Neural progenitor cell (in vitro differentiated cells): ENCODE data around the gene SLC25A45. TPM values are rescaled to one million over a fixed set of nuclear protein-coding genes. Genes with fewer than 3 reads are reported as not detected.

Experiments
- DNase-seq: peaks from one replicate; pipeline ENCODE4 v3.0.0-alpha.2; 2016; ENCODE audit warnings: low spot score
- H2AFZ ChIP-seq: fragments of 200-600 bp; sonication (generic); replicated peaks from 2 replicates; pipeline ENCODE4 v1.6.1; 2016; ENCODE audit warnings: antibody characterized with exemption
- H3F3A ChIP-seq: fragments of 200-600 bp; sonication (generic); 2 replicates; pipeline ENCODE4 v1.6.1; 2016; ENCODE audit warnings: antibody characterized with exemption, low read depth
- H3K27ac ChIP-seq: fragments of 200-600 bp; sonication (generic); 2 replicates; pipeline ENCODE4 v1.5.1; 2016; ENCODE audit warnings: mild to moderate bottlenecking
- H3K27me3 ChIP-seq: fragments of 200-600 bp; sonication (generic); 2 replicates; pipeline ENCODE4 v1.6.1; 2016; ENCODE audit warnings: mild to moderate bottlenecking, moderate library complexity
- H3K36me3 ChIP-seq: fragments of 200-600 bp; sonication (generic); 2 replicates; pipeline ENCODE4 v1.5.1; 2016
- H3K4me1 ChIP-seq: fragments of 200-600 bp; sonication (generic); 2 replicates; pipeline ENCODE4 v1.6.1; 2016; ENCODE audit warnings: mixed run types
- H3K4me2 ChIP-seq: fragments of 200-600 bp; sonication (generic); 2 replicates; pipeline ENCODE4 v1.6.1; 2016
- H3K4me3 ChIP-seq: fragments of 200-600 bp; sonication (generic); 2 replicates; pipeline ENCODE4 v1.5.1; 2016
- H3K79me2 ChIP-seq: fragments of 200-600 bp; sonication (generic); 2 replicates; pipeline ENCODE4 v1.6.1; 2016; ENCODE audit warnings: low read depth
- H3K9ac ChIP-seq: fragments of 200-600 bp; sonication (generic); 2 replicates; pipeline ENCODE4 v1.6.1; 2016
- H3K9me3 ChIP-seq: fragments of 200-600 bp; sonication (generic); 2 replicates; pipeline ENCODE4 v1.5.1; 2016; ENCODE audit warnings: low read depth
- H4K20me1 ChIP-seq: fragments of 200-600 bp; sonication (generic); 2 replicates; pipeline ENCODE4 v1.6.1; 2016; ENCODE audit warnings: low read depth
- H3K27ac Mint-ChIP-seq: 3 replicates; pipeline ENCODE4 v1.8.0; 2021; ENCODE audit warnings: mixed read lengths
- H3K27me3 Mint-ChIP-seq: 2 replicates; pipeline ENCODE4 v1.8.0; 2022; ENCODE audit warnings: low read depth, mild to moderate bottlenecking, inconsistent platforms, moderate library complexity, mixed read lengths; ENCODE audit not compliant: insufficient read depth
- H3K36me3 Mint-ChIP-seq: 3 replicates; pipeline ENCODE4 v1.8.0; 2021; ENCODE audit warnings: mixed read lengths
- H3K4me1 Mint-ChIP-seq: 3 replicates; pipeline ENCODE4 v1.8.0; 2021; ENCODE audit warnings: mixed read lengths
- H3K4me3 Mint-ChIP-seq: 3 replicates; pipeline ENCODE4 v1.8.0; 2021; ENCODE audit warnings: mild to moderate bottlenecking, moderate library complexity, mixed read lengths
- H3K9me3 Mint-ChIP-seq: 3 replicates; pipeline ENCODE4 v1.8.0; 2020; ENCODE audit warnings: mixed read lengths
- CTCF ChIP-seq: fragments of 200-600 bp; sonication (generic); IDR thresholded peaks from 2 replicates; pipeline ENCODE4 v1.5.1; 2017; ENCODE audit warnings: antibody characterized with exemption, mild to moderate bottlenecking
- EZH2 ChIP-seq: fragments of 200-600 bp; sonication (generic); IDR thresholded peaks from 2 replicates; pipeline ENCODE4 v1.6.1; 2017; ENCODE audit warnings: antibody characterized with exemption, mild to moderate bottlenecking, moderate library complexity
- EZH2phosphoT487 ChIP-seq: fragments of 200-600 bp; sonication (generic); IDR thresholded peaks from 2 replicates; pipeline ENCODE4 v1.6.1; 2017; ENCODE audit warnings: antibody characterized with exemption
- total RNA-seq: library from RNA; depleted of rRNA; stranded (reverse); fragments of >200 nt; gene quantifications from 2 replicates; pipeline ENCODE4 v1.2.3, GENCODE V29; 2015; ENCODE audit warnings: low replicate concordance

Gene SLC25A45
- total RNA-seq, 1 donor from 2014 or later: 0.47 TPM

DNA sequence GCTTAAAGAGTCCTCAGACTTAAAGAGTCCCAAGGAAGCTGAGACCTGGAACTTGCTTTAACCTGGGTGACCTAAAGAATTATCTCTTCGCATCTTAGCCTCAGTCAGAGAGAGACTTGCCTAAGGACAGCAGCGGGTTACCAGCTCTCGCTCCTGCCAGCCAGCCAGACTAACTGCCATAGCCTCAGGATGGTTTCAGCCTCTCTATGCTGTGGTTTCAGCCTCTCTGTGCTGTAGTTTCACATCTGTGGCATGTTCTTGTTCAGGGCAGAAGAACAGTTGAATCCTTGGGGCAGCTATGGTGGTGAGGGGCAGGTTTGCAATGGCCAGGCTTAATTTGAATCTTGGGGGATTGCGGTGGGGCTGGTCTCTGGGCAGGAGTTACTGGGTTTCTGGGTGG, 6.3 kb upstream of the SLC25A45 start:
- H3K4me3 Mint-ChIP-seq: peak overlapping the region; percentile 71
- H3K4me1 Mint-ChIP-seq: peaks cover 24% of the 10 kb centered on the region
- peaks cover 10% of the 10 kb centered on the region for H3K27me3 Mint-ChIP-seq
- Histone ChIP-seq H3K4me2 (no peak overlapping the region), H3K27ac (no peak overlapping the region), H4K20me1 (no peaks in the 10 kb centered on the region), H3K4me1 (peaks cover 10% of the 10 kb centered on the region), H3F3A (peaks cover 10% of the 10 kb centered on the region), H2AFZ (no peak overlapping the region), H3K4me3 (no peak overlapping the region), H3K9me3 (no peaks in the 10 kb centered on the region), H3K9ac (no peak overlapping the region), H3K36me3 (no peaks in the 10 kb centered on the region), H3K79me2 (peaks cover 8% of the 10 kb centered on the region), H3K27me3 (no peaks in the 10 kb centered on the region)
- TF ChIP-seq EZH2 (no peak), EZH2phosphoT487 (no peak), CTCF (no peak)
- H3K36me3 Mint-ChIP-seq: no peaks in the 10 kb centered on the region
- no peaks in the 10 kb centered on the region for H3K9me3 Mint-ChIP-seq
- peak overlapping the region; percentile 25 for H3K27ac Mint-ChIP-seq
- no peak for DNase-seq

- peaks cover 8% of the 10 kb centered on the region for H3K79me2 ChIP-seq
- peak within 1 kb of the TSS; percentile 53 for H3K27ac Mint-ChIP-seq
- H3K27me3 ChIP-seq: no peaks in the 10 kb centered on the region
- peak within 1 kb of the TSS; percentile 66 for H3K4me3 ChIP-seq
- H3K4me1 Mint-ChIP-seq: peaks cover 41% of the 10 kb centered on the region
- peak; percentile 90 for DNase-seq
- no peaks in the 10 kb centered on the region for H3K9me3 Mint-ChIP-seq
- peak within 1 kb of the TSS; percentile 82 for H3K4me2 ChIP-seq
- no peak within 1 kb of the TSS for H3K27ac ChIP-seq
- no peaks in the 10 kb centered on the region for H3K36me3 ChIP-seq
- H3K9ac ChIP-seq: peak within 1 kb of the TSS; percentile 43
- TF ChIP-seq CTCF (no peak), EZH2 (no peak), EZH2phosphoT487 (no peak)
- no peaks in the 10 kb centered on the region for H4K20me1 ChIP-seq
- peaks cover 15% of the 10 kb centered on the region for H3K27me3 Mint-ChIP-seq
- peaks cover 10% of the 10 kb centered on the region for H3F3A ChIP-seq
- no peaks in the 10 kb centered on the region for H3K9me3 ChIP-seq
- H3K4me3 Mint-ChIP-seq: peak within 1 kb of the TSS; percentile 90
- H2AFZ ChIP-seq: peak within 1 kb of the TSS; percentile 74
- no peaks in the 10 kb centered on the region for H3K36me3 Mint-ChIP-seq
- H3K4me1 ChIP-seq: peaks cover 20% of the 10 kb centered on the region
Measured at GRCh38 chr11:65386307-65387140, 4.1 kb upstream of the SLC25A45 start, which contains the start of gene FRMD8. TSS of gene FRMD8 (plus strand) at chr11:65386637. CDS start at chr11:65387037, 400 bp downstream.

DNA sequence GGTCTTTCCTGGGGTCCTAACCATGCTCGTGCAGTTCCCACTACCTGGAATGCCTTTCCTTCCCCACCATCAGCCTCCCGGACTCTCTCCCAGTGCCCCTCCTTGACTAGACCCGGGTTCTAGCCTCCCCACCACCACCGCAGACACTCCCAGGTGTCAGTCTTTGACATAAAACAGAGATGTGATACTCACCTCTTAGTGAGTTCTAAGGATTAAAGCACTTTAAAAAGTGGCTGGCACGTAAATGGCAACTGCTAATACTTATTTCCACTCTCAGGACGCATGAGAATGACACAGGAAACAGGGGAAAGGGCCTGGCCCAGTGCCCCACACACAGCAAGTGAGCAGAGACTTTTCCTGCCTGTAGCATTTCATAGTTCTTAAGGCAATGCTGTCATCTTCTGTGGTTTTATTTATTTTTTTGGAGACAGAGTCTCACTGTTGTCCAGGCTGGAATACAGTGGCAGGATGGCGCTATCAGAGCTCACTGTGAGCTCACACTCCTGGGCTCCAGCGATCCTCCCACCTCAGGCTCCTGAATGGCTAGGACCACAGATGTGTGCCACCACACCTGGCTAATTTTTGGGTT, 1.9 kb upstream of the SLC25A45 start:
- Histone ChIP-seq H3K9me3 (no peaks in the 10 kb centered on the region), H3K4me1 (peaks cover 10% of the 10 kb centered on the region), H2AFZ (no peak overlapping the region), H3K79me2 (peaks cover 8% of the 10 kb centered on the region), H3K9ac (no peak overlapping the region), H3K36me3 (no peaks in the 10 kb centered on the region), H3K27ac (no peak overlapping the region), H3K4me3 (no peak overlapping the region), H4K20me1 (no peaks in the 10 kb centered on the region), H3F3A (peaks cover 10% of the 10 kb centered on the region), H3K27me3 (no peaks in the 10 kb centered on the region), H3K4me2 (no peak overlapping the region)
- peak overlapping the region; percentile 55 for H3K4me3 Mint-ChIP-seq
- H3K27ac Mint-ChIP-seq: peak overlapping the region; percentile 90
- no peak for DNase-seq
- TF ChIP-seq EZH2 (no peak), CTCF (no peak), EZH2phosphoT487 (no peak)
- no peaks in the 10 kb centered on the region for H3K9me3 Mint-ChIP-seq
- H3K27me3 Mint-ChIP-seq: peaks cover 11% of the 10 kb centered on the region
- H3K36me3 Mint-ChIP-seq: no peaks in the 10 kb centered on the region
- peaks cover 32% of the 10 kb centered on the region for H3K4me1 Mint-ChIP-seq
